Ovary (tissue), 3 donors: Measurements from ENCODE around the gene FADS1.

ENCODE experiments used
- EP300 ChIP-seq: sonication (generic); formaldehyde crosslinking; IDR thresholded peaks from one replicate; pipeline ENCODE4 v1.6.1; 2017; ENCODE audit warnings: antibody characterized with exemption
- POLR2A ChIP-seq: fragments of 450-650 bp; IDR thresholded peaks from one replicate; pipeline ENCODE4 v1.6.1; 2017; ENCODE audit warnings: antibody characterized with exemption, mild to moderate bottlenecking, moderate library complexity
- TF ChIP-seq, protein P1 (sequence below), 3 donors: fragments of 450-650 bp in 2 of 3; fragments of 200-600 bp in 1 of 3; IDR thresholded peaks; one replicate each; pipeline versions ENCODE4 v1.5.1 to v1.8.0; 2016 to 2022; ENCODE audit warnings: antibody characterized with exemption in 3 of 3, mild to moderate bottlenecking in 1 of 3
- donor health status: DM: no; HTN: no; CAD: no.

DNA sequence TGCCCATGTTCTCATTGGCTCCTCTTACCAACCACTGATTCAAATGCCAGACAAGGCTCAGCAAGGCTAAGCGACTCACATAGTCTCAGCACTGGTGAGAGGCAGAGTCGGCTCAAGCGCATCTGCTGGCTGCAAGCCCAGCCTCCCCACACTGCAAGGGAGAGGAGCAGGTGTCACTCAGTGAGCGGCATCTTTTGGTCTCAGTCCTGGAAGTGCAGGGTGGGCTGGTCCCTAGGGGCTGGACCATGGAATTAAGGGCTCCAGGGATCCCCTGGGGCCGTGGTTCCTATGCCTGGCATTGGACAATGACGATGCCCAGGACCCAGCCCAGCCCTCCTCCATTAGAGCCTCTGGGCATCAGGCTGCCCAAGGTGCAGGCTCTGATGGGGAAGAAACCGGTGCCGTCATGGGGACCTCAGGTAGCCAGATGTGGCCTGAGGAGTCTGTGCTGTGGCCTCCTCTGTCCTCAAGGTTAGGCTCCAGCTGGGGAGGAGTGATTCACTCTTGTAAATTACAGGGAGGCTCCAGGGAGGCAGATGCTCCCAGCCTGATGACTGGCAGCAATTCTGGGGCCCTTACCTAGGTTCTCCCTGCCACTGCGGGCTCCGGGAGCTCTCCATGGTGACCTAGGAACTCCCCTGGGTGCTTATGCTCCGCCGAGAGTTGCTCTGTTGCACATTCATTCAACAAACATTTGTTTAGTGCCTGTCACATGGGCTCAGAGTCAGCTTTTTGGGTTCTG, 39.3 kb upstream of the FADS1 start:
- TF ChIP-seq, protein P1, sequence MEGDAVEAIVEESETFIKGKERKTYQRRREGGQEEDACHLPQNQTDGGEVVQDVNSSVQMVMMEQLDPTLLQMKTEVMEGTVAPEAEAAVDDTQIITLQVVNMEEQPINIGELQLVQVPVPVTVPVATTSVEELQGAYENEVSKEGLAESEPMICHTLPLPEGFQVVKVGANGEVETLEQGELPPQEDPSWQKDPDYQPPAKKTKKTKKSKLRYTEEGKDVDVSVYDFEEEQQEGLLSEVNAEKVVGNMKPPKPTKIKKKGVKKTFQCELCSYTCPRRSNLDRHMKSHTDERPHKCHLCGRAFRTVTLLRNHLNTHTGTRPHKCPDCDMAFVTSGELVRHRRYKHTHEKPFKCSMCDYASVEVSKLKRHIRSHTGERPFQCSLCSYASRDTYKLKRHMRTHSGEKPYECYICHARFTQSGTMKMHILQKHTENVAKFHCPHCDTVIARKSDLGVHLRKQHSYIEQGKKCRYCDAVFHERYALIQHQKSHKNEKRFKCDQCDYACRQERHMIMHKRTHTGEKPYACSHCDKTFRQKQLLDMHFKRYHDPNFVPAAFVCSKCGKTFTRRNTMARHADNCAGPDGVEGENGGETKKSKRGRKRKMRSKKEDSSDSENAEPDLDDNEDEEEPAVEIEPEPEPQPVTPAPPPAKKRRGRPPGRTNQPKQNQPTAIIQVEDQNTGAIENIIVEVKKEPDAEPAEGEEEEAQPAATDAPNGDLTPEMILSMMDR (IDR thresholded peaks at IDR 0.05), result no peak
- no peak for TF ChIP-seq POLR2A
- no peak for TF ChIP-seq EP300
